ENCODE data around the gene WNT9B.

The WNT9B gene, protein sequence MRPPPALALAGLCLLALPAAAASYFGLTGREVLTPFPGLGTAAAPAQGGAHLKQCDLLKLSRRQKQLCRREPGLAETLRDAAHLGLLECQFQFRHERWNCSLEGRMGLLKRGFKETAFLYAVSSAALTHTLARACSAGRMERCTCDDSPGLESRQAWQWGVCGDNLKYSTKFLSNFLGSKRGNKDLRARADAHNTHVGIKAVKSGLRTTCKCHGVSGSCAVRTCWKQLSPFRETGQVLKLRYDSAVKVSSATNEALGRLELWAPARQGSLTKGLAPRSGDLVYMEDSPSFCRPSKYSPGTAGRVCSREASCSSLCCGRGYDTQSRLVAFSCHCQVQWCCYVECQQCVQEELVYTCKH

DNA sequence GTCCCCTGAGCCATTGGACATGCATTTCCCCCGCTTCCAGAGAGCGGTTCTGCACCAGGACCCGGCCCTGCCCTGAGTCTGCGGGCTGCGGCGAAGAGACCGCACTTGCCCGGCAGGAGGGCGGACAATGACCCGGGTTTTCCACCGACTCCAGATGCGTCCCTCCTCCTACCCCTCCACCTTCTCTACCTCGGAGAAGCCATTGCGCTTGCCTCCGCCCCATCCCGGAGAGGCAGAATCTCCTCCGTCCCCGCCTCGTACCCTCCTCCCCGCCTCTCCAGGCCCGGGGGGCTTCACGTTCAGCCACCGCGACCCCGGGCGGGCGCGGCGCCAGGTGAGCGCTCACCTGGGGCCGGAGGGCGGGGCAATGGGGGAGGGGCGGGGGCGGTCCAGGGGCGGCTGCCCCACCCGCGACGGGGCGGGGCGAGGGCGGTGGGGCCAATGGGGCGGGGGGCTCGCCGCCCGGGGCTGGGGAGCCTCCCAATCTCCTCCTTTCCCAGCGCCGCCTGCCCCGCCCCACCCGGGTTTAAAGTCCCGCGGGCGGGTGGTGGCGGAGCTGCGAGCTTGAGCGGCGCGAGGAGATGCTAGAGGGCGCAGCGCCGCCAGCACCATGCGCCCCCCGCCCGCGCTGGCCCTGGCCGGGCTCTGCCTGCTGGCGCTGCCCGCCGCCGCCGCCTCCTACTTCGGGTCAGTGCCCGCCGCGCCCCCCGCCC lies at the start of gene WNT9B:
WNT9B (plus strand) TSS at position 555 of the 713 bp plus-strand sequence; CDS start at position 611, 56 bp downstream.
- DNase-seq (ENCODE audit: low read depth in 1 of 2, low spot score in 1 of 2) = no peak

- DNase-seq (ENCODE audit: low read depth in 1 of 2, low spot score in 1 of 2) = no peak
These were observed 48.6 kb upstream of the WNT9B start for GRCh38 chr17:46802800-46803199.

DNA sequence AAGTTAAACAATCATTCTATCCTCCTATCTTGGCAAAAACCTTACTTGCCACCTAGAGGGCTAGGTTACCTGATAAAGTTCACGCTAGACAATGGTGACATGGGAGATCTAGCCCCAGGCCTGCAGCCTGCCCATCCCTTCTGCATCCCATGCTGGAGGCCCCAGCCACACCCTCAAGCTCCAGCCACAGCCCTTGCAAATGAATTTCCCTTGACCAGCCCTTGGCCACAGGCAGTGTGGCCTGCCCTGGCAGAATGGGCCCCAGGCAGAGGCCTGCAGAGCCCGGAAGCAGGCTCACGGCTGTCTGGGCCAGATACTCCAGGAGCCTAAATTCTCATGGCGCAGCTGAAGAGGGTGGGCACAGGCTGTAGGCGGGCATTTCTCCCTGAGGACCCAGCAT lies 47.8 kb upstream of the WNT9B start:
- DNase-seq (ENCODE audit: low read depth in 1 of 2, low spot score in 1 of 2) = no peak

- DNase-seq (ENCODE audit: low read depth in 1 of 2, low spot score in 1 of 2) = no peak
These were observed 45.6 kb upstream of the WNT9B start for GRCh38 chr17:46805771-46806170.

GRCh38 chr17:46809110-46809571 lies 42.2 kb upstream of the WNT9B start:
- DNase-seq (ENCODE audit: low read depth in 1 of 2, low spot score in 1 of 2) = no peak

DNA sequence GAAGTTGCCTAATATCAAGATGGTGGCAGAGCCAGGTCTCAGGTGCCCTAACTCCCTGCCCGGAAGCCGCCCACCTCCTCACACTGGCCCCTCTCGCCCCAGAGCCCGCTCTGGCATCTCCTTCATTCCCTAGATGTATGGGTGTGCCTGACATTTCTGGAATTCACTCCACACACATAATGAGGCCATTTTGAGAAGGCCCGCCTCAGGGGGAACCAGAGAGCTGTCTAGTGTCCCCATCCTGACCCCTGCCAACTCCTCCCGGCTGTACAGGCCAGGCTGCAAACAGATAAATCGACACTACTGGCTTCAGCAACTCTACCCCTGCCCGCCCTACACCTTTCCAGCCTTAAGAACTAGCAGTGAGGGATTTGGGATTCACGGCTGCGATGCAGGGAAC lies 40.5 kb upstream of the WNT9B start:
- no peak for DNase-seq (ENCODE audit: low read depth in 1 of 2, low spot score in 1 of 2)

GRCh38 chr17:46811978-46812583 lies 39.3 kb upstream of the WNT9B start:
- no peak for DNase-seq (ENCODE audit: low read depth in 1 of 2, low spot score in 1 of 2)

GRCh38 chr17:46812624-46813318 lies 38.6 kb upstream of the WNT9B start:
- DNase-seq (ENCODE audit: low read depth in 1 of 2, low spot score in 1 of 2) = no peak

DNA sequence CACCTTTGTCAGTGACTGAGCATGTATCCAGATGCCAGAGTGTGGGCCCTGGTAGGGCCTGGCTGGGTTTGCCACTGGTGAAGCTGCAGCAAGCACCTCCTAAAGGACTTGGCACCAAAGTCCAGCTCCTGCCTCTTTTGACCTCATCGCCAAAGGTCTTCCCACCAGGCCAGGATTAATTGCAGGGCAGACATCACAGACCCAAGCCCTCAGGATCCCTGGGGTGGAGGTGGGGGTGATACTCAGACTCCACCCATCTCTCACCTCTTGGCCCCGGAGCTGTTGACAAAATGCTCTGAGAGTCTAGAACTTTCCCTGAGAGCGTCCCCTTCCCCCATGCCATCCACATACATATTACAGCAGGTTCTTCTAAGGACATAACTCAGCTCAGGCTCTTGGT lies 37.5 kb upstream of the WNT9B start:
- DNase-seq (ENCODE audit: low read depth in 1 of 2, low spot score in 1 of 2) = no peak

- no peak for DNase-seq (ENCODE audit: low read depth in 1 of 2, low spot score in 1 of 2)
These were observed 36.9 kb upstream of the WNT9B start for GRCh38 chr17:46814446-46814845.

- no peak for DNase-seq (ENCODE audit: low read depth in 1 of 2, low spot score in 1 of 2)
These were observed 35.7 kb upstream of the WNT9B start for GRCh38 chr17:46815474-46816353.

- no peak for DNase-seq (ENCODE audit: low read depth in 1 of 2, low spot score in 1 of 2)
These were observed 34.1 kb upstream of the WNT9B start for GRCh38 chr17:46817151-46817900.

- no peak for DNase-seq (ENCODE audit: low read depth in 1 of 2, low spot score in 1 of 2)
These were observed 33.5 kb upstream of the WNT9B start for GRCh38 chr17:46817901-46818209.

GRCh38 chr17:46818316-46818928 lies 33.0 kb upstream of the WNT9B start, which contains the start of gene WNT3:
Gene WNT3 (minus strand): TSS chr17:46818692. CDS start chr17:46818597, 95 bp downstream.
- peak in 1 of 2 donors; percentile 17 for DNase-seq (ENCODE audit: low read depth in 1 of 2, low spot score in 1 of 2)

DNA sequence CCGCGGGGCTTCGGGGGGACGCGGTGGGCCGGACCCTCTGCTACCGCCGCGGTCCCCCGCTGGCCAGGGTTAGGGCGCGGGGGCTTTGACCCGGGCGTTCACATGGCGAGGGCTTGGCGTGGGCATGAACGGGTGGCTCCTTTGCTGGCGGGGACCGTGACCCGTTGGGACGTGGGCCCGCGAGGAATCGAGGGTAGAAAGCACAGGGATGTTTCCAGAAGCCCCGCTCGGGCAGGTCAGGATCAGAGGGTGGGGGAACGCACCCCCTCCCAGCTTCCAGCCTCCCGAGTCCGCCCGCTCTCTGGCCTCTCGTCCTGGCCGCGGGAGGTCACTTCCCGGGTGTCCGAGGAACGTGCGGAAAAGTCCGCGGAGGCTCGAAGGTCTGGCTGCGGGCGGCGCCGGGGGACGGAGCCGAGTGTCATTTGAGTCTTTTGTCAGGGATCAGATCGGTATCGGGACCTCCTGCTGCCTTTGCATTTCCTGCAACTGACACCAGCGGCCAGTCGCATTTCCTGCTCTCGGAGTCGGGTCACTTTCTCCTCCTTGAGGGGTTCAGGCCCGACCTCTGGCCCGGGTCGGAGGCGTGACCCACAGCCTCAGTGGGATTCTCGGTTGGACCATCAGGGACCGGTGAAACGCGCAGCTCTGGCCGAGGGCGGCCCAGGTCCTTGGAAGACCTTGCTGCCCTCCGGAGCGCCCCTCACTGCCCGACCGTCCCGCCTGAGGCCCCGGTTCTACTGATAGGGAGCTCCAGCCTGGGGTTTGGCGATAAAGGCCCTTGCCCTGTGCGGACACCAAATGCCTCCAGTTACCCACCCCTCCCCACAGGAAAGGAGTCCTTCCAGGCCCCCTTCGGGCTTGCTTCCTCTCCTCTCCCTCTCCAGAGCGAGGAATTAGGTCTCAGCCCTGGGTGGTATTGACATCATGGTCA lies 32.2 kb upstream of the WNT9B start:
- no peak for DNase-seq (ENCODE audit: low read depth in 1 of 2, low spot score in 1 of 2)

- DNase-seq (ENCODE audit: low read depth in 1 of 2, low spot score in 1 of 2) = no peak
These were observed 31.5 kb upstream of the WNT9B start for GRCh38 chr17:46819906-46820351.

DNA sequence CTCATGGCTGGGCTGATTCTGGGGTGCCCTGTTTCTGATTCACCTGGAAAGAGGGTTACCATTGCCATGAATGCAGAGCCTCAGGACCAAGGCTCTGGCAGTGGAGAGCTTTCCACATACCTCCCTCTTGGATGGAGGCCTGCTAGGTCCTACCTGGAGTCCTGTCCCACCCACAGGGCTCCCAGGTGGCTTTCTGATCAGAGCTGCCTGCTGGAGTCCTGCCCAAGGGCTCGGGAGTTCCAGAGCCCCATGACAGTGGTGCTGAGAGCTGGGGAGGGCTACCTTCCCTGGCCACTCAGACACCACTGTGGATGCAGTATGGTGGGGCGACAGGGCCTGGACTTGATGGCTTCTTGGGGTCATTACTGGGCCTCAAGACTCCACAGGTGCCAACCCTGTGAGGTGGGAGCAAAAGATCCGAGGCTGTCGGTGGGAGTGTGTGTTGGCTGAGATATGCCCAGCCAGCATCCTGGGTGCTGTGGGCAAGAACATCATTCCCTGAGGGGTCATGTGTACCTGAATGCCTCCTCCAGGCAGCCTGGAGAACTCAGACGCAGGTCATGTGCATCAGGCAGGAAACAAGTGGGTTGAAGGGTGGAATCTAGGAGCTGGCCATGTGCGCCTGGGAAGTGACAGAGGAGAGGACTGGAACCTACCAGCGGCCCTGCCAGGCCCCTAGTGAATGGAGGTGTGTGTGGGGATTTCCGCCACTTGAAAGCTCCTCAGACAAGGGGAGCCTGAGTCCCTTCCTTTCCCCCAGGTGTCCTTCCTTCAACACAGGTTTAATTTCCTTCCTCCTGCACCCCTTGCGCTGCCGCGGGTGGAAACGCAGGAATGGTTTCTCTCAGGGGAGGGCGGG lies 30.6 kb upstream of the WNT9B start:
- no peak for DNase-seq (ENCODE audit: low read depth in 1 of 2, low spot score in 1 of 2)
